Measurements from ENCODE around the gene TMEM40. TPM values are rescaled to one million over a fixed set of nuclear protein-coding genes. Genes with fewer than 3 reads are reported as not detected.
A peak's percentile ranks its signal among the peaks of the same experiment; 100 is the strongest.

The TMEM40 gene
- total RNA-seq, 1 experiment from 2014 or later = not detected

- H3K23me2 ChIP-seq (ENCODE audit: insufficient read length, low read depth, low read length, poor library complexity, severe bottlenecking) = no peaks in the 10 kb centered on the region
- no peaks in the 10 kb centered on the region for H3K79me1 ChIP-seq (ENCODE audit: insufficient read depth, low read depth, low read length, poor library complexity, severe bottlenecking)
- H3K79me2 ChIP-seq (ENCODE audit: insufficient read depth, low read length) = no peaks in the 10 kb centered on the region
- TF ChIP-seq, protein P1, sequence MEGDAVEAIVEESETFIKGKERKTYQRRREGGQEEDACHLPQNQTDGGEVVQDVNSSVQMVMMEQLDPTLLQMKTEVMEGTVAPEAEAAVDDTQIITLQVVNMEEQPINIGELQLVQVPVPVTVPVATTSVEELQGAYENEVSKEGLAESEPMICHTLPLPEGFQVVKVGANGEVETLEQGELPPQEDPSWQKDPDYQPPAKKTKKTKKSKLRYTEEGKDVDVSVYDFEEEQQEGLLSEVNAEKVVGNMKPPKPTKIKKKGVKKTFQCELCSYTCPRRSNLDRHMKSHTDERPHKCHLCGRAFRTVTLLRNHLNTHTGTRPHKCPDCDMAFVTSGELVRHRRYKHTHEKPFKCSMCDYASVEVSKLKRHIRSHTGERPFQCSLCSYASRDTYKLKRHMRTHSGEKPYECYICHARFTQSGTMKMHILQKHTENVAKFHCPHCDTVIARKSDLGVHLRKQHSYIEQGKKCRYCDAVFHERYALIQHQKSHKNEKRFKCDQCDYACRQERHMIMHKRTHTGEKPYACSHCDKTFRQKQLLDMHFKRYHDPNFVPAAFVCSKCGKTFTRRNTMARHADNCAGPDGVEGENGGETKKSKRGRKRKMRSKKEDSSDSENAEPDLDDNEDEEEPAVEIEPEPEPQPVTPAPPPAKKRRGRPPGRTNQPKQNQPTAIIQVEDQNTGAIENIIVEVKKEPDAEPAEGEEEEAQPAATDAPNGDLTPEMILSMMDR (conservative IDR thresholded peaks at IDR 0.05) = peak; percentile 92
- no peak overlapping the region for H2AK5ac ChIP-seq (ENCODE audit: insufficient read length, low read length)
- no peak overlapping the region for H3K18ac ChIP-seq (ENCODE audit: insufficient read length, low read depth, low read length)
- Mint-ChIP-seq H3K27ac (peak overlapping the region in 1 of 3 experiments; percentile 70; a peak in 2 of 7 replicates), H3K9me3 (no peaks in the 10 kb centered on the region), H3K36me3 (ENCODE audit: insufficient read depth in 1 of 3, low read depth in 3 of 3) (no peaks in the 10 kb centered on the region), H3K27me3 (ENCODE audit: low read depth) (peaks cover 12% of the 10 kb centered on the region), H3K4me1 (peaks cover 0 to 5% of the 10 kb centered on the region in 2 experiments; a peak in 1 of 4 replicates), H3K4me3 (no peak overlapping the region; a peak in 1 of 5 replicates)
- H2AFZ ChIP-seq (ENCODE audit: low read length) = no peak overlapping the region
- no peak overlapping the region for H3K4me2 ChIP-seq (ENCODE audit: insufficient read depth, insufficient read length, low read length)
- no peak overlapping the region for H3K27ac ChIP-seq (ENCODE audit: insufficient read length, low read depth, low read length)
- no peaks in the 10 kb centered on the region; the same call in 1 of the 2 replicates for H3K27me3 ChIP-seq (ENCODE audit: insufficient read depth, low read length)
- H3K23ac ChIP-seq (ENCODE audit: insufficient read length, low read depth, low read length) = no peak overlapping the region
- DNase-seq = peak; percentile 90
- H3K4ac ChIP-seq (ENCODE audit: low read depth, low read length) = no peak overlapping the region
- H3K4me1 ChIP-seq (ENCODE audit: insufficient read depth, low read length) = no peaks in the 10 kb centered on the region
- H2BK5ac ChIP-seq (ENCODE audit: insufficient read length, low read length) = no peak overlapping the region
- H3K56ac ChIP-seq (ENCODE audit: insufficient read length, low read depth, low read length) = no peak overlapping the region
- H4K91ac ChIP-seq (ENCODE audit: insufficient read length, low read depth, low read length) = no peak overlapping the region
- no peak overlapping the region for H3K14ac ChIP-seq (ENCODE audit: insufficient read depth, low read length)
- H4K8ac ChIP-seq (replicated peaks; ENCODE audit: insufficient read length, low read depth, low read length) = no peak overlapping the region
- no peak overlapping the region for H2BK15ac ChIP-seq (ENCODE audit: low read depth, low read length)
- H2BK20ac ChIP-seq (ENCODE audit: low read depth, low read length, poor library complexity, severe bottlenecking) = no peak overlapping the region
- no CpG with 5 or more reads among the region's 2 CpGs for WGBS (ENCODE audit: extremely low coverage, insufficient read length, low lambda C conversion rate)
- H4K5ac ChIP-seq (ENCODE audit: insufficient read length, low read depth, low read length) = no peak overlapping the region
- no peak overlapping the region for H3T11ph ChIP-seq (ENCODE audit: low read length)
- no peak overlapping the region for H2BK12ac ChIP-seq (ENCODE audit: insufficient read length, low read depth, low read length)
- no peaks in the 10 kb centered on the region for H3K9me3 ChIP-seq (ENCODE audit: control insufficient read depth, low read depth, low read length)
- no peak overlapping the region for H3K9ac ChIP-seq (ENCODE audit: extremely low read depth, insufficient read length, low read length)
- H4K20me1 ChIP-seq (ENCODE audit: control insufficient read depth, insufficient read depth, insufficient read length) = no peaks in the 10 kb centered on the region
- no peak overlapping the region for H2BK120ac ChIP-seq (ENCODE audit: low read depth, low read length, poor library complexity, severe bottlenecking)
Measured at GRCh38 chr3:12706504-12707253, 52.4 kb downstream of the TMEM40 start.

Measured in H9 (cell line).